C4-2B (cell line): ENCODE results near the gene TRIM66.

Experiments
- H3K27ac ChIP-seq: fragments of 450-650 bp; 2 replicates; pipeline ENCODE4 v1.5.1; 2017
- ZFX ChIP-seq: fragments of 450-650 bp; IDR thresholded peaks from 2 replicates; pipeline ENCODE4 v1.6.1; 2017
- TF ChIP-seq, protein P1 (sequence below): fragments of 450-650 bp; conservative IDR thresholded peaks from 2 replicates; pipeline ENCODE4 v1.5.1; 2017; ENCODE audit warnings: mild to moderate bottlenecking

TRIM66 gene

DNA sequence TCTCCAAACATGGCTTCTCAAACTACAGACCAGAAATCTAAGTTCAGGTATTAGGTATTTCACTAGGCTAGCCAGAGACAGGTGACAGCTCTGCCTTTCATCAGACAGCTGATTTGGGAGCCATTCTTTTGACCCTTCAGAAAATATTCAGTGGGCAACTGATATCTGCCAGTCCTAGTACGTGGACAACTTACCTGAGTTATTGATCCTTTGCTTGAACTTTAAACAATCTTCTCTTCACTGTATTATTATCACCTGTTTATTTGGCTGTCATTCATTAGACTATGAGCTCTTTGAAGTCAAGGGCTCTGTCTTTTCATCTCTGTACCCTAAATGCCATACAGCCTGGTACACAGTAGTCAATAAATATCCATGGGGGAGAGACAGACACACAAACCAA, 17.2 kb downstream of the TRIM66 start:
- TF ChIP-seq ZFX, result no peak
- no peak overlapping the region for H3K27ac ChIP-seq

DNA sequence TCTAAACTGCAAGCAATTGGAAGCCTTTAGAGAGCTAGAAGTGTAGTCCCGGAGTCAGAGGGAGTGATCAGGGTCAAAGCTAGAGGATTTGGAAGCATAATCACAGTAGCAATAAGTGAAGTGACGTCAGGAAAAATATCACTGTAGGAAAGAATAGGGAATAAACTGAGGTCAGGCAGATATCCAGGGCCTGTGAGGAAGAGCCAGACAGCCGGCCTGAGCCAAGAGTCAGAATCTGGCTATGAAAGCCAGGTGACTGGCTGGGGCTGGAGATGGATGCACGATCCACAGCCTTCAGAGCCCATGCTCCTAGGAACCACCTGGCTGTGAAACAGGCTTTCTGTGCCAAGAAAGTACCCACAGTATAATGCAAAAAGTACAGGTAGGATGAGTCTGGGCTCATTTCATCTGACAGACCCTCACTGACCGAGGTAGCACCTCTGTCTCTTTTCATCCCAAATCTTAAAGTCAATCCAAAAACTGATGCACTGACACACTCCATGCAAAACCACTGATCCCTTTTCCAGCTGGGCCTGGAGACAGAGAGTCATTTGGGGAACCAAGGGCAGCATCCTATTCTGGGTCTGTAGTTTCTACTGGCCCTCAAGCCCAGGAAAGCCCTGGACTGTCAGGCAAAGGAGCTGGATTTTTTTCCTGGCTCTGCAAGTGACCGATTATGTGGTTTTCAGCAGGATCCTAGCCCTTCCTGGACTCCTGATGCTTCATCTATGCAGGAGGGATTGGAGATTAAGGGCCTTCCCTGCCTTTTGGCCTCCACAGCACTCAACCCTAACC, 21.3 kb downstream of the TRIM66 start:
- no peak overlapping the region for H3K27ac ChIP-seq
- TF ChIP-seq, protein P1, sequence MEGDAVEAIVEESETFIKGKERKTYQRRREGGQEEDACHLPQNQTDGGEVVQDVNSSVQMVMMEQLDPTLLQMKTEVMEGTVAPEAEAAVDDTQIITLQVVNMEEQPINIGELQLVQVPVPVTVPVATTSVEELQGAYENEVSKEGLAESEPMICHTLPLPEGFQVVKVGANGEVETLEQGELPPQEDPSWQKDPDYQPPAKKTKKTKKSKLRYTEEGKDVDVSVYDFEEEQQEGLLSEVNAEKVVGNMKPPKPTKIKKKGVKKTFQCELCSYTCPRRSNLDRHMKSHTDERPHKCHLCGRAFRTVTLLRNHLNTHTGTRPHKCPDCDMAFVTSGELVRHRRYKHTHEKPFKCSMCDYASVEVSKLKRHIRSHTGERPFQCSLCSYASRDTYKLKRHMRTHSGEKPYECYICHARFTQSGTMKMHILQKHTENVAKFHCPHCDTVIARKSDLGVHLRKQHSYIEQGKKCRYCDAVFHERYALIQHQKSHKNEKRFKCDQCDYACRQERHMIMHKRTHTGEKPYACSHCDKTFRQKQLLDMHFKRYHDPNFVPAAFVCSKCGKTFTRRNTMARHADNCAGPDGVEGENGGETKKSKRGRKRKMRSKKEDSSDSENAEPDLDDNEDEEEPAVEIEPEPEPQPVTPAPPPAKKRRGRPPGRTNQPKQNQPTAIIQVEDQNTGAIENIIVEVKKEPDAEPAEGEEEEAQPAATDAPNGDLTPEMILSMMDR, result no peak
- no peak for TF ChIP-seq ZFX

DNA sequence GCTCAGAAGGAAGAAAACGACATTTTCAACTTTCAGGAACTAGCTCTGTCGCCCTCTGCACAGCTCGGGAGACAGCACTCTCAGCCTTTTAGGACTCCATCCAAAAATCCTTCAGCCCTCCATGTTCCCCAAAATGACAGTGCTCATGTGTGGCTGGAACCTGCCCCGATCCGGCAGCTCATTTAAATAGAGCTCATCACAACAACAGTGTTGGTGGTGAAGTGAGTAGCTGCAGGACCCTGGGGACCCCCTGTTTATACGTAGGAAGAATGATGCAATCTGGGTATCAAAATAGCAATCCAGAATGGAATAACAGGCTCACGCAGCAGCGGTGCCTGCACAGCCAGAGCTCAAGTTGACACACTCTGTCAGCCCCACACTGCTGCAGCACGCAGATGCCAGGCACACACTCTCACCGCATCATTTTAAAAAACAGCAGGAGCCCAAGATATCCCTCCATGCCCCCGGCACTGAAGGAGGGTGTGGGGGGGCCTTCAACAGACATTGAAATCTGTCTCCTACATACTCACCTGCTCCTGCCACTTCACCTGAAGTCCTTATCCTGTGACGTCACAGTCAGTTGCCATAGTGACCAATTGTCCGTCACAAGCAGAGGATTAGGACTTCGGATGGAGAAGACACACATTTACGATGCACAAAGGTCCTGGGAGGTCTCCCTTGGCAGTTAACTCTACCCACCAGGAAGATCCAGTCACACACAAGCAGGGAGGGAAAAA, 24.0 kb downstream of the TRIM66 start:
- H3K27ac ChIP-seq, result no peak overlapping the region
- no peak for TF ChIP-seq ZFX
- TF ChIP-seq, protein P1, result no peak

DNA sequence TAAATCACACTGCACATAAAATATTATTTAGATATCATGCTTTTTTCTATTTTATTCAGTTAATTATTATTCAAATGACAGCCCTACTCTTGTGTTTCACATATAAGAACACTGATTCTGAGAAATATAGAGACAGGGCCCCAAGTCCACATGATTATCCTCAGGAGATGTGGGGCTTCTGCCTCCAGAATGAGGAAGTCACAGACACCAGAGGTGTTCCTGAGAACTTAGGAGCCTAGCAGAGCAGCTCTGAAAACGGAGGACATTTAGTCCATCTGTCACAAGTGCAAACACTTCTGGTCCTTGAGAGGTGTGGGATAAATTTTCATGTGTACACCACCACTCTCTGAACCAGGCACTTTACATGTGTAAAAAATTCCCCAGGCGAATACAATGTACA, 26.2 kb downstream of the TRIM66 start:
- H3K27ac ChIP-seq, result no peak overlapping the region

DNA sequence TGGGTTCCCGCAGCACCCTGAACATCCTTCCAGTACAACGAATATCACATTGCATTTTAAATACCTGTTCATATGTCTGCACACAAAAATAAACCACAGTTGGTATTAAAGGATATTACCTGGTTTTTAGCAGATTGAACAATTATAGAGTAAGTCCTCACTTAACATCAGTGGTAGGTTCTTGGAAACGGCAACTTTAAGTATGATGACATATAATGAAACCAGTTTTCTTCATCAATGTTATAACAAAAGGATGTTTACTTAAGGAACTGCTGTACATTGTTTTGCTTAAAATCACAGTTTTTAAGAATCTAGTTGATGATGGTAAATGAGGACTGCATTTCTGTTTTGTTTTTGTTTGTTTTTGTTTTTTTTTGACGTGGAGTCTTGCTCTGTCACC, 28.0 kb downstream of the TRIM66 start:
- TF ChIP-seq, protein P1, result no peak
- no peak for TF ChIP-seq ZFX
- no peak overlapping the region for H3K27ac ChIP-seq

More for the DNA sequence above, 26.2 kb downstream of the TRIM66 start:
- TF ChIP-seq ZFX, result no peak
- TF ChIP-seq, protein P1, result no peak

DNA sequence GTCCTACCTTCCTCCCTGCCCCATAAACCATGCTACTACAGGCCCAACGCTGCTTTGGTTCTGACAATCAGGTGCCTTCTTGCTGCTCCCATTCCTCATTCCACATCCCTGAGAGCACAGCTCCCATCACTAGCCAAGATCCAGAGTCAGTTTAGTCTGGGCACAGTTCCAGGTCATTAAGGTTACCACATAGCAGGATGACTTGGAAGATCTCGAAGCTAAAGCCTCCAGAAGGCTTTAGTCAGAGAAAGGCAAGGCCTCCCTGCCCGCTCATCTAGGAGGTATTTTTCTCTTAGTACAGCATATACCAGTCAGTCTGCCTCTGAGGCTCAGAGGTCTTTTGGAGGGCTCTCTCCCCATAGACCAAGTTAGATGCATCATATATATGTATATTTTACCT, 30.3 kb downstream of the TRIM66 start:
- H3K27ac ChIP-seq, result no peak overlapping the region
- TF ChIP-seq, protein P1, result no peak
- no peak for TF ChIP-seq ZFX

DNA sequence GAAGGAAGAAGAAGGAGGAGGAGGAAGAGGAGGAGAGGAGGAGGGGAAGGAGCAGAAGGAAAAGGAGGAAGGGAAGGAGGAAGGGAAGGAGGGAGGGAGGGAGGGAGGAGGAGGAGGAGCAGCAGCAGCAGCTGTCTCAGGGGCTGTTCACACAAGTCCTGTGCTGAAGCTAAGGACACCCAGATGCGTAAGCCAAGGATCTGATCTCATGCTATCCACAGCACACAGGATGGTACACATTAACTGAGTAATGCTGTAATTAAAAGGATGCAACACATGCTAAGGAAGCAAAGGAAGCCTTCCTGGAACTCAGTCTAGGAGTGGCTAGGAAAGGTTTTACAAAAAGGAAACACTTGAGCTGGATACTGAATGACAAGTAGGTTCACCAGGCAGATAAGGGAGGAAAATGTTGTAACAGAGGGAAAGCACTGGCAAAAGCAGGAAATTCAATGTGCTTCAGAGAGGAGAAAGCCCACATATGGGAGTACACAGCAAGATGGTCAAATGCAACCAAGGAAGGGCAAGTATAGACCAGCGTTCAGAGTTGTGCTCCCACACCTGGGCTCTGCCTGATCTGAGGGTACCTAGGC, 32.0 kb downstream of the TRIM66 start:
- TF ChIP-seq ZFX, result no peak
- TF ChIP-seq, protein P1, result no peak
- no peak overlapping the region for H3K27ac ChIP-seq
